Activated naive CD4-positive, alpha-beta T cell treated with anti-CD3 and anti-CD28 coated beads, Interleukin-2, amount 50 U/mL, for 16 hours (primary cell): Measurements from ENCODE around the gene CDPF1.
"Not testable (repeated sequence)": the region's sequence is repeated elsewhere in the genome, so short reads cannot be mapped to it uniquely, and the experiment has no call there.

Experiments
- DNase-seq: peaks from one replicate; pipeline ENCODE4 v3.0.0-alpha.2; 2020

CDPF1 gene

GRCh38 chr22:46281866-46282678 lies 32.0 kb upstream of the CDPF1 start:
- no peak for DNase-seq

GRCh38 chr22:46280999-46281623 lies 31.0 kb upstream of the CDPF1 start:
- DNase-seq: no peak

DNA sequence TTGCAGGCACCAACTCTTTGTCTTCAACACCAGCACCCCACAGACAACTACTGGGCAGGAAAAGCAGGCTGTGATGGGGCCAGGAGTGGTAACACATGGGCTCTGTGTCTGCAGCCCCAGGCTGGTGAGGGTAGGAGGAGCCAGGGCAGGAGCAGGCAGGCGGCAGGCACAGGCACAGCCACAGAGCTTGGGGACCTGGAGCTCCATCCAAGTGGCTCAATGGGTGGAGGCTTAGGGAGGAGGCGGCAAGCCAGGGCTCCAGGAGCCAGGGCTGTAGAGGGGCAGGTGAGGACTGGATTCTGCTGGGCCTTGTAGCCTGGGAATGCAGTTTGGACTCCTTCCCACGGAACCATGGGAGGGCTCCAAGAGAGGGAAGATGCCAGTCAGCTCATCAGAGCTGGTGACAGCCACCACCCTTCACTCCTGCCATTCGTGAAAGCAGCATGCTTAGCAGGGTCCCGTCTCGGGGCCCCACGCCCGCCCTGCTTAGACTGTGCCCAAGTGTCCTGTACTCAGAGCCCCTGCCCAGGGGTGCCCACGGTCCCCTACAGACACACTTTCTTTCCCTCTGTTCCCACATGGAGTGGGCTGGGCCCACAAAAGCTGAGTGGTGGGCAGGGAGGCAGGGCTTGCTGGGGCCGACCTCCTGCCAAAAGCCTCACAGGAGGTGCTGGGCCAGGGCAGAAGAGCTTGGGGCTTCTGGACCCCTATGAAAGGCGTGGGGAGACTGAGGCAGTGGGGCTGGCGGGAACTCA lies 30.1 kb upstream of the CDPF1 start:
- DNase-seq: no peak

- DNase-seq: no peak
Observed at GRCh38 chr22:46278656-46279645, 28.9 kb upstream of the CDPF1 start.

DNA sequence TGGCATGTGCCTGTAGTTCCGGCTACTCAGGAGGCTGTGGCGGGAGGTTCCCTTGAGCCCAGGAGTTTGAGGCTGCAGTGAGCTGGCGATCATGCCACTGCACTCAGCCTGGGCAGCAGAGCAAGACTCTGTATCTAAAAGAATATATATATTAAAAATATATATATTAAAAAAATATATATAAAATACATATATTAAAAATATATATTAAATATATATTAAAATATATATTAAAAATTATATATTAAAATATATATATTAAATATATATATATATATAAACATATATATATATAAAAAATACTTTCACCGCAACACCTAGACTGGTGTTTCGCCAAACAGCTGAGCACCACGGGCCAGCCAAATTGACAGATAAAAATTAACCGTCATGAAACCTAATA lies 26.5 kb upstream of the CDPF1 start:
- no peak for DNase-seq

DNA sequence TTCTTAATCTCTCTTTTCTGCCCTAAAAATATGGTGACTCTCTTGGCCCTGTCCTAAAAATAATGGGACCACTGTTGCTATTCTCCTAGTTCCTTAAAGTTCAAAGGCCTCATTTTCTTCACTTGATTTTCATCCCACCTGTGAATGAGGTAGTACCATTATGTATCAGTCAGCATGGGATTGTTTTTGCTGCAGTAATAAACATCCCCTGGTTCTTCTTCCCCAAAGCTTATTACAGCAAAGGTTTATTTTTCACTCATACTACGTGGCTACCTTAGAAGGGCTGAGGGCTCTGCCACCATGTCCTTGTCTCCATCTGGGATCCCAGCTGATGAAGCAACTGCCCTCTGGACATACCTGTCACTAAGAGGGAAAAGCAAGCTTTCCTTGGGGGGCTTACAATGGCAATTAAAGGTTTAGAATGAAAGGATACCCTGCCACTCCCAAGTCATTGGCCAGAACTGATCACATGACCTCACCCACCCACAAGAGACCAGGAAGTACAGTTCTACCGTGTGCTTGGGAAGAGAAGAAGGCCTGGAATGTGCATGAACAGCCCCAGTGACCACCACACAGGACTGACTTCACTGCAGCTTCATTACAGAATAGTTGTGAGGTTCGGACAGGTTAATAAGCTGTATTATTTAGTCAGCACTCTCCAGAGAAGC lies 25.5 kb upstream of the CDPF1 start:
- no peak for DNase-seq

GRCh38 chr22:46274381-46274780 lies 24.3 kb upstream of the CDPF1 start:
- no peak for DNase-seq

- no peak for DNase-seq
Observed at GRCh38 chr22:46273432-46274148, 23.5 kb upstream of the CDPF1 start.

DNA sequence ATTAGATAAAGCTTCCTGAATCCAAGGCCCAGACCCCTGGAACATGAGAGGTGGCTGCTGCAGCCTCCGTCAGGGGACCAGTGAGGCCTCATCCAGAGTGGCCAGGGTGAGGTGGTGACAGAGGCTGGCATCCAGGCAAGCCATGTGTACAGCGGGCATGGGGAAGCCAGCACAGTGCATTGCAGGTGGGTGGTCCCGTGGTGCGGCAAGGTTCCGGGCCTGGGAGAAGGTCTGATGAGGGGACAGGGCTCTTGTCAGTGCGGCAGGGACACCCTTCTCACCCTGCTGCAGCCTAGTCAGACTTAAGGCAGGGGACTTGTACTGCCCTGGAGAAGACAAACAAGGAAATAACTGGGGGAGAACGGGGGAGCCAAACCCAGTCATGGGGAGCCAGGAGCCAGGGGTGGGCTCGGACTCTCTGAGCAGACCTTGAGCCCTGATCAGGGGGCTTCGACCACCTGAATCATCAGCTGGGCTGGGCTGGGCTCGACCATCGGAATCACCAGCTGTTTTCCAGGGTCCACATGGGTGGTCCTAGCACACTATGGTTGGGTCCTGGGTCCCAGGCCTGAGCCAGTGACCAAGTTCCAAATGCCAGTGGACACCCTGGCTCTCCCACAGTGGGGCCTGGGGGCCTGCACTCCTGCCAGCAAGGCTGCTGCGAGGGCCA lies 22.8 kb upstream of the CDPF1 start:
- no peak for DNase-seq

- DNase-seq: no peak
Observed at GRCh38 chr22:46272196-46272595, 22.1 kb upstream of the CDPF1 start.

- no peak for DNase-seq
Observed at GRCh38 chr22:46269564-46269963, 19.5 kb upstream of the CDPF1 start.

GRCh38 chr22:46267431-46268279 lies 17.6 kb upstream of the CDPF1 start, which contains the start of gene TTC38:
TTC38 (plus strand) TSS chr22:46268008; CDS start chr22:46268040, 32 bp downstream.
- peak; percentile 24 for DNase-seq

DNA sequence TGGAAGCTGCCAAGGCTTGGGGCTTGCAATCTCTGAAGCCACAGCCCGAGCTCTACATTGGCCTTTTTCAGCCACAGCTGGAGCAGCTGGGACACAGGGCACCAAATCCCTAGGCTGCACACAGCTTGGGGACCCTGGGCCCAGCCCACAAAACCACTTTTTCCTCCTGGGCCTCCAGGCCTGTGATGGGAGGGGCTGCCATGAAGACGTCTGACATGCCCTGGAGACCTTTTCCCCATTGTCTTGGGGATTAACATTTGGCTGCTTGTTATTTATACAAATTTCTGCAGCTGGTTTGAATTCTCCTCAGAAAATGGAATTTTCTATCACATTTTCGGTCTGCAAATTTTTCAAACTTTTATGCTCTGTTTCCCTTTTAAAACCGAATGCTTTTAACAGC lies 15.5 kb upstream of the CDPF1 start:
- not testable (repeated sequence) for DNase-seq

- not testable (repeated sequence) for DNase-seq
Observed at GRCh38 chr22:46264520-46264919, 14.4 kb upstream of the CDPF1 start.

DNA sequence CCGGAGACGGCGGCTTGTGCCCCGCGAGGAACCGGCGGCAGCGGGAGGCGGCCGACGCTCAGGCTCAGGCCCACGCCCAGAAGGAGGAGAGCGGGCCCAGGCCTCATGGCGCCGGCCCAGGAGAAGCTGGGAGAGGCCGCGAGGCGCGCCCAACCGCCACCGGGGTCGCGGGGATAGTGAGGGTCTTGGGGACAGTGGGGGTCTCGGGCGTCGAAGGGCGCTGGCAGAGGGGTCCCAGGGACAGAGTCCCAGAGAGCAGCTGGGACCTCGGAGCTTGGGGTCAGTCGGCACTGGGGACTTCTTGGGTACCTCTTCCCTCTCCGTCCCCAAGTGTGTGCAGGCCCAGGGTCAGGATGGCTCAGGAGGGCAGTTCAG lies 13.1 kb upstream of the CDPF1 start, which contains the start of gene PKDREJ:
Gene PKDREJ, minus strand, starts transcription at position 128 of the 375 bp plus-strand sequence. Its CDS starts 21 bp downstream, at position 107.
- DNase-seq: no peak

DNA sequence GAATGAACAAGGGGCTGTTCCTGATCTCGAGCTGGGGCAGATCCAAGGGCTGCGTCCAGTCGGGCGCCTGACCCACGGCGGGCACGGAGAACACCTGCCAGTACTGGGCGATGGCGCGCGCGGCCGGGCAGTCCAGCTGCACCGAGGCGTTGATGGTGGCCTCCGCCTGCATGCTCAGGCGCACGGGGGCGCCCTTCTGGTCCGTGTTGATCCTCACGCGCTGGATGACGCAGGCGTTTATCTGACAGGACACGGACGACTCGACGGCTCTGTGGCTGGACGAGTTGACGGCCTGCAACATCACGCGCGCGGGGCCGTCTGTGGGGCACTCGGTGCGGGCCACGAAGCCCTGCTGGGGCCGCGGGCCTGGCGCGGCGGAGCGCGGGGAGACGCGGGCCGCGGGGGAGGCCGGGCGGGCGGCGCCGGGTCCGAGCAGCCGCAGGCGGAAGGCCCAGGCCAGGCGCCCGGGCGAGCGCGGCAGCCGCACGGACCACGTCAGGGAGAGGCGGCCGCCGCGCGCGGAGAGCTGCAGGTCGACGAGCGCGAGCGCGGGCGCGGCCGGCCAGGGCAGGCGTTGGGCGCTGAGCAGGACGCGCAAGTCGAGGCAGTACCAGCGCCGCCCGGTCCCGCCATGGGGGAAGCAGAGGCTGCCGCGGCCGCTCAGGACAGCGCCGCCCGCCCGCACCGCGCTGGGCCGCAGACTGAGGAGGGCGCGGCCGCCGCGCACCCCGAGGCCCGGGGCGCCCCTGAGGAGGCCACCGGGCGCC lies 12.5 kb upstream of the CDPF1 start:
- no peak for DNase-seq

GRCh38 chr22:46260038-46260437 lies 9.9 kb upstream of the CDPF1 start:
- DNase-seq: no peak

- no peak for DNase-seq
Observed at GRCh38 chr22:46259374-46259773, 9.3 kb upstream of the CDPF1 start.
